ENCODE measurements around the gene MGRN1. TPM values are rescaled to one million over a fixed set of nuclear protein-coding genes. Genes with fewer than 3 reads are reported as not detected.

MGRN1 gene
- total and polyA plus RNA-seq, 2 donors (not counting 3 experiments of a cell fraction or from before 2014, with no cell fraction given): 15.6 to 73.0 TPM

- POLR2A ChIA-PET: no interaction called here
Observed at GRCh38 chr16:4681471-4682083, 57.0 kb downstream of the MGRN1 start.

More at GRCh38 chr16:4681471-4682083, 57.0 kb downstream of the MGRN1 start:
- Histone ChIP-seq H3K27me3 (ENCODE audit: control insufficient read depth in 2 of 2, insufficient read depth in 2 of 2, low read length in 2 of 2) (no peaks in the 10 kb centered on the region), H3K4me3 (replicated peaks in 1 of 3; ENCODE audit: insufficient read depth in 1 of 3, low read depth in 1 of 3, low read length in 3 of 3) (no peak overlapping the region), H4K20me1 (replicated peaks; ENCODE audit: control insufficient read depth, extremely low read depth, insufficient read depth, low read length) (no peaks in the 10 kb centered on the region), H3K36me3 (ENCODE audit: control insufficient read depth in 2 of 2, extremely low read depth in 1 of 2, insufficient read depth in 2 of 2, low read length in 2 of 2) (peaks cover 4 to 46% of the 10 kb centered on the region in 2 experiments), H3K9me3 (replicated peaks; ENCODE audit: control insufficient read depth, insufficient read depth, low read length) (no peaks in the 10 kb centered on the region), H3K27ac (ENCODE audit: insufficient read depth, low read depth, low read length) (no peak overlapping the region), H3K9ac (replicated peaks; ENCODE audit: extremely low read depth, insufficient read depth, low read length) (no peak overlapping the region), H3K79me2 (ENCODE audit: control insufficient read depth, insufficient read depth, low read length) (no peaks in the 10 kb centered on the region), H3K9me1 (replicated peaks; ENCODE audit: control insufficient read depth, extremely low read depth, insufficient read depth, low read length) (no peaks in the 10 kb centered on the region), H3K4me2 (ENCODE audit: insufficient read depth, low read length) (no peak overlapping the region), H3K4me1 (ENCODE audit: control insufficient read depth, extremely low read depth, insufficient read depth, low read length) (no peaks in the 10 kb centered on the region), H2AFZ (ENCODE audit: low read depth, low read length) (no peak overlapping the region)
- CTCF ChIA-PET: interaction anchor here (1.7 kb wide), 1 partner anchor 10 kb away, joined by 7 read pairs; no protein-coding TSS in a partner anchor
- DNase-seq (ENCODE audit: low read depth, low spot score) (no peak), FAIRE-seq (no peak)
- BruUV-seq (replicated peaks): no TSS peak
- dilution Hi-C loops (cut with MboI; ENCODE audit: extremely low pct_ligation_motif_present, low sequenced_read_pairs): no loop called here
- TF ChIP-seq EZH2 (IDR thresholded peaks at IDR 0.05; ENCODE audit: borderline replicate concordance, low read depth, low read length, severe bottlenecking): no peak
- no peak for TF ChIP-seq CTCF (IDR thresholded peaks at IDR 0.05; ENCODE audit: extremely low read depth in 1 of 2, insufficient read depth in 1 of 2, low read depth in 1 of 2, low read length in 2 of 2)
- no peak for TF ChIP-seq POLR2AphosphoS5 (IDR thresholded peaks at IDR 0.05; ENCODE audit: insufficient read depth, low read depth, low read length)
- TF ChIP-seq POLR2A (IDR thresholded peaks at IDR 0.05; ENCODE audit: low read depth, low read length): no peak
- TF ChIP-seq FOS (IDR thresholded peaks at IDR 0.05; ENCODE audit: borderline replicate concordance, insufficient read depth, low read length): no peak
- TF ChIP-seq MYC (IDR thresholded peaks at IDR 0.05; ENCODE audit: low read depth, low read length): no peak
- no peak for TF ChIP-seq GATA2 (IDR thresholded peaks at IDR 0.05; ENCODE audit: insufficient read depth, insufficient read length, low read depth, low read length)
- no peak for TF ChIP-seq JUN (IDR thresholded peaks at IDR 0.05; ENCODE audit: borderline replicate concordance, insufficient read depth, insufficient read length, low read depth)
- intact Hi-C loops (cut with micrococcal nuclease): no loop called here

All from endothelial cell of umbilical vein (primary cell).